A673 (cell line): ENCODE results near the gene SCARF1. TPM values are rescaled to one million over a fixed set of nuclear protein-coding genes. Genes with fewer than 3 reads are reported as not detected.

Experiments used
- BruUV-seq: library from RNA; stranded (reverse); fragments of 400-500 nt; replicated peaks from 2 replicates; lab custom pipeline; 2021; lab: Mats Ljungman, UMichigan
- CTCF ChIA-PET: fragments of 300-600 bp; sonication (Branson Sonifier 250); formaldehyde crosslinking; loops from one replicate; lab custom pipeline; 2022; ENCODE audit warnings: antibody characterized with exemption; lab: Charles Lee
- POLR2A ChIA-PET: fragments of 300-600 bp; sonication (Branson Sonifier 250); formaldehyde crosslinking; loops from one replicate; lab custom pipeline; 2022; ENCODE audit warnings: antibody characterized with exemption; ENCODE audit not compliant: low non-redundant PET; lab: Charles Lee
- DNase-seq: peaks from one replicate; pipeline ENCODE4 v3.0.0-alpha.2; 2015; ENCODE audit warnings: low spot score
- H3K27ac ChIP-seq: fragments of 200-600 bp; sonication (generic); 2 replicates; pipeline ENCODE4 v1.5.1; 2016; ENCODE audit warnings: mixed run types, low read depth, mild to moderate bottlenecking, mixed read lengths, antibody characterized with exemption, low read length; ENCODE audit not compliant: poor library complexity, severe bottlenecking
- H3K27me3 ChIP-seq: fragments of 200-600 bp; sonication (generic); replicated peaks from 2 replicates; pipeline ENCODE4 v1.6.1; 2017; ENCODE audit warnings: mixed run types, low read depth, mild to moderate bottlenecking, mixed read lengths, antibody characterized with exemption, low read length; ENCODE audit not compliant: insufficient read depth, poor library complexity
- H3K36me3 ChIP-seq: fragments of 200-600 bp; sonication (generic); 2 replicates; pipeline ENCODE4 v1.6.1; 2016; ENCODE audit warnings: mixed run types, mild to moderate bottlenecking, mixed read lengths, antibody characterized with exemption, low read length; ENCODE audit not compliant: insufficient read depth, poor library complexity, severe bottlenecking
- H3K4me1 ChIP-seq: fragments of 200-600 bp; sonication (generic); 2 replicates; pipeline ENCODE4 v1.6.1; 2017; ENCODE audit warnings: mixed run types, mild to moderate bottlenecking, mixed read lengths, antibody characterized with exemption, low read length; ENCODE audit not compliant: insufficient read depth, poor library complexity, severe bottlenecking
- H3K4me3 ChIP-seq: fragments of 200-600 bp; sonication (generic); 2 replicates; pipeline ENCODE4 v1.5.1; 2016; ENCODE audit warnings: low read depth, mixed run types, mild to moderate bottlenecking, mixed read lengths, low read length; ENCODE audit not compliant: poor library complexity, severe bottlenecking
- H3K9me3 ChIP-seq: fragments of 200-600 bp; sonication (generic); 2 replicates; pipeline ENCODE4 v1.6.1; 2016; ENCODE audit warnings: mixed run types, low read depth, mild to moderate bottlenecking, mixed read lengths, antibody characterized with exemption, low read length; ENCODE audit not compliant: poor library complexity, severe bottlenecking
- CTCF ChIP-seq: fragments of 300-800, 200-600 bp; sonication (generic); conservative IDR thresholded peaks from 2 replicates; pipeline ENCODE4 v1.5.1; 2017; ENCODE audit warnings: low read depth, mild to moderate bottlenecking, antibody characterized with exemption, low read length, moderate library complexity, mixed read lengths
- EZH2 ChIP-seq: fragments of 200-600 bp; sonication (generic); IDR thresholded peaks from 2 replicates; pipeline ENCODE4 v1.6.1; 2017; ENCODE audit warnings: borderline replicate concordance, low read depth, mild to moderate bottlenecking, mixed read lengths, antibody characterized with exemption, low read length; ENCODE audit not compliant: poor library complexity, severe bottlenecking
- intact Hi-C: fragments of 100-400 bp; cut with micrococcal nuclease; formaldehyde crosslinking; loops from one replicate; pipeline ENCODE4 v1.10.0; 2022; ENCODE audit not compliant: unreplicated experiment
- total RNA-seq: library from RNA; stranded (reverse); gene quantifications from 2 replicates; pipeline ENCODE4 v1.2.3, GENCODE V29; 2021

Gene SCARF1
- total RNA-seq, 1 experiment from 2014 or later: not detected

- H3K36me3 ChIP-seq: no peaks in the 10 kb centered on the region
- ChIA-PET CTCF (no interaction called here), POLR2A (interaction anchor here (0.6 kb wide), 1 partner anchor 7 kb away, joined by 11 read pairs; no protein-coding TSS in a partner anchor)
- no peak within 1 kb of the TSS for H3K27ac ChIP-seq
- DNase-seq: peak; percentile 82
- no peaks in the 10 kb centered on the region for H3K9me3 ChIP-seq
- intact Hi-C loops: no loop called here
- BruUV-seq: no TSS peak
- TF ChIP-seq CTCF (no peak), EZH2 (no peak)
- H3K4me3 ChIP-seq: peak within 1 kb of the TSS; percentile 54
- peaks cover 9% of the 10 kb centered on the region for H3K4me1 ChIP-seq
- peaks cover 40% of the 10 kb centered on the region for H3K27me3 ChIP-seq
These were observed 17.3 kb downstream of the SCARF1 start, which contains the start of gene SLC43A2 for GRCh38 chr17:1627982-1628855. Gene SLC43A2, minus strand, starts transcription at chr17:1628834. Its CDS starts 960 bp downstream, at chr17:1627874.

- H3K4me1 ChIP-seq: peaks cover 9% of the 10 kb centered on the region
- CTCF ChIA-PET: no interaction called here
- H3K36me3 ChIP-seq: no peaks in the 10 kb centered on the region
- no peak overlapping the region for H3K27ac ChIP-seq
- POLR2A ChIA-PET: interaction anchor here (0.6 kb wide), 1 partner anchor 8 kb away, joined by 11 read pairs; no protein-coding TSS in a partner anchor
- H3K9me3 ChIP-seq: no peaks in the 10 kb centered on the region
- no TSS peak for BruUV-seq
- intact Hi-C loops: no loop called here
- peaks cover 40% of the 10 kb centered on the region for H3K27me3 ChIP-seq
- TF ChIP-seq CTCF (no peak), EZH2 (no peak)
- DNase-seq: no peak
- peak overlapping the region; percentile 54 for H3K4me3 ChIP-seq
These were observed 18.1 kb downstream of the SCARF1 start for GRCh38 chr17:1627182-1627981.

GRCh38 chr17:1626333-1626732, 19.2 kb downstream of the SCARF1 start:
- peaks cover 40% of the 10 kb centered on the region for H3K27me3 ChIP-seq
- no peaks in the 10 kb centered on the region for H3K9me3 ChIP-seq
- ChIA-PET CTCF (no interaction called here), POLR2A (no interaction called here)
- no peak overlapping the region for H3K27ac ChIP-seq
- TF ChIP-seq EZH2: no peak
- TF ChIP-seq CTCF: no peak
- intact Hi-C loops: no loop called here
- no peak for DNase-seq
- no TSS peak for BruUV-seq
- H3K4me3 ChIP-seq: no peak overlapping the region
- H3K4me1 ChIP-seq: peaks cover 9% of the 10 kb centered on the region
- no peaks in the 10 kb centered on the region for H3K36me3 ChIP-seq
